Measurements from ENCODE around the gene GPR162.

DNA sequence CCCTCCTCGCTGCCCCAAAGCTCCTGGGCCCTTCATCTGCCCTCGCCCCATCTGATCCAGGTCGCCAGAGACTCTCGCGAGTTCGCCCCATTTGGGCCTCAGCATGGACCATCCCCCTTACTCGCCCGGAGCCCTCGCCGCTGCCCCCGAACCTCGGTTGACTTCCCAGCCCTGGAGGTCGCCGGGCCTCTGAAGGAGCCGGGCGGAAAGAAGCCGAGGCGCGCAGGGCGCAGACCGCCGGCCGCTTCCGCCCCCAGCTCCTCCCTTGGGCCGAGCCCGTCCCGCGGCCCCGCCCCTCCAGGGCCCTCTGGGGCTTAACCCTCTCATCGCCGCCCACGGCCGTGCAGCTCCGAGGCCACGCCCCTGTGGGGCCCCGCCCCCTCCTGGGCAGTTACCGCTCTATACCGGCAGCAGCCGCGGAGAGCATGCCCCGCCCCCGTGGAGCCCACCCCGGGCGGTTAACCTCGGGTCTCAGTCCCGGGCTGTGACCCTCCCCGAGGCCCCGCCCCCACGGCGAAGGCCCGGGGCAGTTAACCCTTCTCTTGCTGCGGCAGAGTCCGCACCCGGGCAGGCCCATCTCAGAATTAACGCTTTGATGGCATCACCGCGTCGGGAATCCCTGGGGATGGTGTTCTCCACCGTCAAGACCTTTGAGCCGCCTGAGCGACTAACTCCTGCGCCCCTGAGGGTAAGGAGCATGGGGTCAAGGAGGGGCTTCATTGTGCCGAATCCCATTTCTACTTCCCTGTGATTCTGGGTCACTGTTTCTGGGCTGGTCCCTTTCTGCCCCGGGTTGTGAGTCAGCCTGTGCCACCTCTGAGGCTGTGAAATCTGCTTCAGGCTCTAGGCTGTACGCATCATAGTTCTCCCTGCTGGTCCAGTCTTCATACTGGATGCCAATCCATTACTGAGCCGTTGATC, 51.7 kb downstream of the GPR162 start, which contains the start of gene SPSB2:
- TF ChIP-seq, protein P1, sequence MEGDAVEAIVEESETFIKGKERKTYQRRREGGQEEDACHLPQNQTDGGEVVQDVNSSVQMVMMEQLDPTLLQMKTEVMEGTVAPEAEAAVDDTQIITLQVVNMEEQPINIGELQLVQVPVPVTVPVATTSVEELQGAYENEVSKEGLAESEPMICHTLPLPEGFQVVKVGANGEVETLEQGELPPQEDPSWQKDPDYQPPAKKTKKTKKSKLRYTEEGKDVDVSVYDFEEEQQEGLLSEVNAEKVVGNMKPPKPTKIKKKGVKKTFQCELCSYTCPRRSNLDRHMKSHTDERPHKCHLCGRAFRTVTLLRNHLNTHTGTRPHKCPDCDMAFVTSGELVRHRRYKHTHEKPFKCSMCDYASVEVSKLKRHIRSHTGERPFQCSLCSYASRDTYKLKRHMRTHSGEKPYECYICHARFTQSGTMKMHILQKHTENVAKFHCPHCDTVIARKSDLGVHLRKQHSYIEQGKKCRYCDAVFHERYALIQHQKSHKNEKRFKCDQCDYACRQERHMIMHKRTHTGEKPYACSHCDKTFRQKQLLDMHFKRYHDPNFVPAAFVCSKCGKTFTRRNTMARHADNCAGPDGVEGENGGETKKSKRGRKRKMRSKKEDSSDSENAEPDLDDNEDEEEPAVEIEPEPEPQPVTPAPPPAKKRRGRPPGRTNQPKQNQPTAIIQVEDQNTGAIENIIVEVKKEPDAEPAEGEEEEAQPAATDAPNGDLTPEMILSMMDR (IDR thresholded peaks at IDR 0.05) = peak in 1 of 12 donors; percentile 20
- TF ChIP-seq POLR2A (IDR thresholded peaks at IDR 0.05) = peak; percentile 18 to 72

All from heart left ventricle (tissue), 13 donors.